Tibial artery (tissue), 4 donors: ENCODE measurements around the gene PLCL1.

Experiments used
- DNase-seq, 2 donors: peaks; one replicate each; pipeline ENCODE4 v3.0.0-alpha.2; 2019
- H3K27ac ChIP-seq, 2 donors: fragments of 200-600 bp; sonication (generic) in 1 of 2; 1 replicate in 1 of 2; 2 replicates in 1 of 2; pipeline ENCODE4 v1.5.1; 2018 to 2019; ENCODE audit warnings: mild to moderate bottlenecking in 1 of 2
- H3K27me3 ChIP-seq, 2 donors: fragments of 200-600 bp; sonication (generic) in 1 of 2; one replicate each; pipeline versions ENCODE4 v1.5.1 to v1.6.0; 2016 to 2019
- H3K36me3 ChIP-seq, 3 donors: fragments of 200-600 bp; sonication (generic) in 2 of 3; one replicate each; pipeline ENCODE4 v1.5.1; 2016 to 2019; ENCODE audit warnings: mild to moderate bottlenecking in 2 of 3
- H3K4me1 ChIP-seq, 4 donors: fragments of 200-600 bp; sonication (generic) in 2 of 4; 1 replicate in 3 of 4; 2 replicates in 1 of 4; pipeline ENCODE4 v1.5.1; 2016 to 2019
- H3K4me3 ChIP-seq, 2 donors: fragments of 200-600 bp; sonication (generic) in 1 of 2; 1 replicate in 1 of 2; 2 replicates in 1 of 2; pipeline ENCODE4 v1.5.1; 2018 to 2019; ENCODE audit warnings: mild to moderate bottlenecking in 2 of 2
- H3K9me3 ChIP-seq, 3 donors: fragments of 200-600 bp; sonication (generic) in 1 of 3; one replicate each; pipeline ENCODE4 v1.5.1; 2016 to 2019
- intact Hi-C: fragments of 100-400 bp; cut with DNase I; formaldehyde crosslinking; loops from one replicate; pipeline ENCODE4 v1.15.0; 2023; ENCODE audit warnings: low total_unique reads
- TF ChIP-seq, protein P1 (sequence below), 2 experiments: fragments of 200-600 bp in 1 of 2; fragments of 450-650 bp in 1 of 2; IDR thresholded peaks; one replicate each; pipeline ENCODE4 v1.5.1; 2017 to 2019; ENCODE audit warnings: antibody characterized with exemption in 2 of 2, mild to moderate bottlenecking in 1 of 2, moderate library complexity in 1 of 2

Gene PLCL1

DNA sequence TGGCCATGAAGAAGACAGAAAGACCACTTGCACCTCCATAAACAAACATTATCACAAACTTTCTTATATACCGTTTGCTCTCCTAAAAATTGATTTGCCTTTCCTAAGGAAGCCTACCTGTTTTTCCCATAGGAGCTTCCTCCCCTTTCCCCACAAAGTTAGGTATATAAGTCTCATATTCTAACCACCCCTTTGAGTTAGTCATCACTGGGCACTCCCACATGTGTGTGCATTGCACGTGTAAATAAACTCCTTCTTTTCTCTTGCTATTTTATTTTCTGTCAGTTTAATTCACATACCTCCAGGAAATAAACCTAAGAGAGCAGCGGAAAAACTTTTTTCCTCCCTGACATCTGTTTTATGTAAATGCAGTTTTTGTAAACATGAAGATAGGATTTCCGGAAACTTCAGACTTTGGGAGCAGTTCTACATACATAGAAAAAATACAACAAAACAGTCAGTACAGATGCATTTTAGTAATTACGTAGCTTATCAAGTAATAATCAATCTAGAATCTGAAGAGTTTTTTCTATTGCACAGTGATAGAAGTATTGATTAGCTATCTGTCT lies 46.6 kb downstream of the PLCL1 start:
- H3K4me1 ChIP-seq: peaks cover 0 to 36% (median 16%) of the 10 kb centered on the region in 4 donors

DNA sequence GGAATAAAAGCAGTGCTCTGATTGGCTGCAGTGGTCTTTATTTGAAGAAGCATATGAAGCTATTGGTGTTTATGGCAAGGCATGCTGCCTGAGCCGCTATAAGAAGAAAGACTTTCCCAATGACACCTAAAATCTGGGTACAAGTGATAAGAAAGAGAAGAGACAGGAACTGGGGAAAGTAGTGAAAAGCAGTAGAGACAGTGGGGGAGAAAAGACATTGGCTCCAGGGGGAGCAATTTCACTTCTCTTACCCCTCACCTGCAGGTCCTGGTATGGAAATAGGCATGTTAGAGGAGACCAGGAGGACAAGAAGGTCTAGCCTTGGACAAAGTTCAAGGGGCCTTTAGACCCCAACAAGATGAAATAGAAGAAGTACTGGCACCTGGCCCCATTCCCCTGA lies 47.1 kb downstream of the PLCL1 start:
- intact Hi-C loops: no loop called here

More for the DNA sequence above, 46.6 kb downstream of the PLCL1 start:
- Histone ChIP-seq H3K27me3 (no peaks in the 10 kb centered on the region), H3K36me3 (no peaks in the 10 kb centered on the region), H3K9me3 (no peaks in the 10 kb centered on the region), H3K4me3 (no peak overlapping the region), H3K27ac (no peak overlapping the region)
- TF ChIP-seq, protein P1, sequence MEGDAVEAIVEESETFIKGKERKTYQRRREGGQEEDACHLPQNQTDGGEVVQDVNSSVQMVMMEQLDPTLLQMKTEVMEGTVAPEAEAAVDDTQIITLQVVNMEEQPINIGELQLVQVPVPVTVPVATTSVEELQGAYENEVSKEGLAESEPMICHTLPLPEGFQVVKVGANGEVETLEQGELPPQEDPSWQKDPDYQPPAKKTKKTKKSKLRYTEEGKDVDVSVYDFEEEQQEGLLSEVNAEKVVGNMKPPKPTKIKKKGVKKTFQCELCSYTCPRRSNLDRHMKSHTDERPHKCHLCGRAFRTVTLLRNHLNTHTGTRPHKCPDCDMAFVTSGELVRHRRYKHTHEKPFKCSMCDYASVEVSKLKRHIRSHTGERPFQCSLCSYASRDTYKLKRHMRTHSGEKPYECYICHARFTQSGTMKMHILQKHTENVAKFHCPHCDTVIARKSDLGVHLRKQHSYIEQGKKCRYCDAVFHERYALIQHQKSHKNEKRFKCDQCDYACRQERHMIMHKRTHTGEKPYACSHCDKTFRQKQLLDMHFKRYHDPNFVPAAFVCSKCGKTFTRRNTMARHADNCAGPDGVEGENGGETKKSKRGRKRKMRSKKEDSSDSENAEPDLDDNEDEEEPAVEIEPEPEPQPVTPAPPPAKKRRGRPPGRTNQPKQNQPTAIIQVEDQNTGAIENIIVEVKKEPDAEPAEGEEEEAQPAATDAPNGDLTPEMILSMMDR (IDR thresholded peaks at IDR 0.05): no peak
- intact Hi-C loops: no loop called here
- no peak for DNase-seq

DNA sequence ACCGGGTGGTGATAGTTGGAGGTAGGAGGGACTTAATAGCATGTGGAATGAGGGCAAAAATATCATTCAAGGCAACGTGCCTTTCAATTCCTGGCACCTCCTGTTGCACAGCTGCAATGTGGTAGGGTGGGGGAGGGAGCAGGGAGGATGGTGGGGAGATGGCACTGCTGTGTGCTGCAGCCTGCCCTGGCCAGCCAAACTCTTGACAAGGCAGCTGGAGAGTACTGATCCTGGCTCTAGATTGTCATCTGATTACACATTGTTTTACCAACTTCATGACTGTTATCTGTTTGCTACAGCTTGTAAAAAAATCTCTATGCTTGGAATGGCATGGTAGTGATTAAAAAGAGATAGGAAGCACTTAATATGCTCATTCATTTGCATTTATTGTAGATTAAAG lies 47.7 kb downstream of the PLCL1 start:
- DNase-seq: no peak
- H3K27ac ChIP-seq: no peak overlapping the region

More for the DNA sequence above, 47.1 kb downstream of the PLCL1 start:
- H3K27me3 ChIP-seq: no peaks in the 10 kb centered on the region
- H3K9me3 ChIP-seq: no peaks in the 10 kb centered on the region
- H3K27ac ChIP-seq: no peak overlapping the region
- DNase-seq: no peak
- no peaks in the 10 kb centered on the region for H3K36me3 ChIP-seq
- TF ChIP-seq, protein P1 (IDR thresholded peaks at IDR 0.05): no peak
- H3K4me1 ChIP-seq: peaks cover 0 to 34% (median 15%) of the 10 kb centered on the region in 4 donors
- no peak overlapping the region for H3K4me3 ChIP-seq

DNA sequence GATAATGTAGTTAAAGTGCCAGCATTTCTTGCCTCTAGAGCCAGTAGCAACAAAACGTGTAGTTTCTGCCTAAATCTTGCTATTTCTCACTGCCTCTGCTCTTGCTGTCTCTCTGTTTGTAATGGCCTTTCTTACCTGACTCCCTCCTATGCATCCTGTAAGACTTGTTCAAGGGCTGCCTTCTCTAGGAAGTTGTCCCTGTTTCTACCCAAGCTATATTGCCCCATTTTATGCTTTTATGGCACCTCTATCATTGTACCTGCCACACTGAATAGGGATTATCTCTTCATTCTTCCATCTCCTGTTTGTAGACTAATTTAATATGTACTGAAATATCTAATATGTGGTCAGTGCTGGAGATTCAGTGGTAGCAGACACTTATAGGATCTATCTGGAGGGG lies 49.2 kb downstream of the PLCL1 start:
- DNase-seq: no peak
- H3K36me3 ChIP-seq: no peaks in the 10 kb centered on the region
- H3K27me3 ChIP-seq: no peaks in the 10 kb centered on the region
- TF ChIP-seq, protein P1 (IDR thresholded peaks at IDR 0.05): no peak
- H3K4me1 ChIP-seq: peaks cover 0 to 19% (median 5%) of the 10 kb centered on the region in 4 donors
- intact Hi-C loops: no loop called here
- H3K9me3 ChIP-seq: peaks cover 0 to under 1% (median 0%) of the 10 kb centered on the region in 3 donors
- no peak overlapping the region for H3K4me3 ChIP-seq
- no peak overlapping the region for H3K27ac ChIP-seq

More for the DNA sequence above, 47.7 kb downstream of the PLCL1 start:
- Histone ChIP-seq H3K4me3 (no peak overlapping the region), H3K9me3 (no peaks in the 10 kb centered on the region), H3K4me1 (peaks cover 0 to 27% (median 9%) of the 10 kb centered on the region in 4 donors), H3K36me3 (no peaks in the 10 kb centered on the region), H3K27me3 (no peaks in the 10 kb centered on the region)
- intact Hi-C loops: no loop called here
- TF ChIP-seq, protein P1 (IDR thresholded peaks at IDR 0.05): no peak

DNA sequence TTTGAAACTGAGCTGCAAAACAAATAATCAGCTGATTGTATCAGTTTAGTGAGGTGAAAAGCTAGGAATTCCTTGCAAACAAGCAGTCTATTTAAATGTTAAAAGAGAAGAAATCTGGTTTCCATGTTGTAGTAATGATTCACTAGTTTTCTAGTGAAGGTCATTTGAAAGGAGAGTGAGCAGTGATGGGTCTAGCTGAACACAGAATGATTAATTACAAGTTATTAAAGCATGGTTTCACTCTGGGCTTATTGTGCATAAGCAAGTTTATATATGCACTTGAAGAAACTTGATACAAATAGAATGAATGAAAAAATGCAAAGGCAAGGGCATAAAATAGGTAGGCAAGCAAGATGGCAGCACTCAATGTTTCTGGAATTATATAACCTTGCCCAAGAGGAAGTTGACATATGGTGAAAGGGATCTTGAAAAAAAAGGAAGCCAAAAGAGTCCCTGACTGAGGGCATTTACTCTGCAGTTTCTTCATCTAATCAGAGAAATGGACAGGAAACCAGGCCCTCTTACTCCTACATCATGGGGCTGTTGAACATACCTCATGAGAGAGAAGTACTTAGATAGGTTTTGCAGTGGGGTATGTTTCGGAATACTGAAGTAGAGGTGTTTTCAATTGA lies 53.2 kb downstream of the PLCL1 start:
- peaks cover 0 to 7% (median 0%) of the 10 kb centered on the region in 3 donors for H3K9me3 ChIP-seq
- H3K4me1 ChIP-seq: peaks cover 0 to 9% (median 0%) of the 10 kb centered on the region in 4 donors
- no peaks in the 10 kb centered on the region for H3K27me3 ChIP-seq
- H3K36me3 ChIP-seq: no peaks in the 10 kb centered on the region
- intact Hi-C loops: no loop called here
- H3K27ac ChIP-seq: no peak overlapping the region
- H3K4me3 ChIP-seq: no peak overlapping the region
- TF ChIP-seq, protein P1 (IDR thresholded peaks at IDR 0.05): no peak
- no peak for DNase-seq
